ENCODE results near the gene BBS1.
"Not testable (repeated sequence)": the region's sequence is repeated elsewhere in the genome, so short reads cannot be mapped to it uniquely, and the experiment has no call there.

Gene BBS1

DNA sequence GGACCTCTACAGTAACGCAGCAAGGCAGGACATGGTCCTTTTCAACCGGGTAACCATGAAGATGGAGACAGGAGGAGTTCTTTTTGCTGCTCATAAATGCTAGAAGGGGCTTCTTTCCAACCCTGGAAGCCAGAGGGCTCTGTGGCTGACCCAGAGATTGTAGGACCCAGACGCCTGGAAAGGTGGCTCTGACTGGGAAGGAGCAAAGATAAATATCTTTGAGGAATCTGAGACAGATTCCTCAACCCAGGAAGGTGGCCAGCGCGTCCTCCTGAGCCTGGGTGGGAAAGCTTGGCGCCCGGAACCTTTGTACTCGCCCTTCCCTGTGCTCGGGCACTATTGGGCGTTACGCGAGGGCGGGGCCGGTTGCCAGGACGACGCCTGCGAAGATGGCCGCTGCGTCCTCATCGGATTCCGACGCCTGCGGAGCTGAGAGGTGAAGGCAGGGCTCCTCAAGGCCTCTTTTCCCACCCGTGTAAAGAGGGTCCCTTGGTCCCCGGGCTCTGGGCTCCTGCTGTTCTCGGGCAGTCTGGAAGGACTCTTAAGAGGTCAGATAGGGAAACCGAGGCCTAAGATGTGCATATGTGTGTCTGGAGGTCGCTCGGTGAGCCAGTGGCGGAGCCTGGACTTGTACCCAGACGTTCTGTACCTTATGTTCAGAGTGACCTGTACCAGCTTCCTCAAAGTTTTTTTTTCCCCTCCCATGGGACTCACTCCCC, at the start of gene BBS1:
Gene BBS1, plus strand, starts transcription at position 365 of the 719 bp plus-strand sequence. Its CDS starts 25 bp downstream, at position 390.
- DNase-seq (ENCODE audit: low read depth, low spot score): peak; percentile 93

- no peak for DNase-seq (ENCODE audit: low read depth, low spot score)
Observed at GRCh38 chr11:66462010-66462409, 48.4 kb upstream of the BBS1 start.

DNA sequence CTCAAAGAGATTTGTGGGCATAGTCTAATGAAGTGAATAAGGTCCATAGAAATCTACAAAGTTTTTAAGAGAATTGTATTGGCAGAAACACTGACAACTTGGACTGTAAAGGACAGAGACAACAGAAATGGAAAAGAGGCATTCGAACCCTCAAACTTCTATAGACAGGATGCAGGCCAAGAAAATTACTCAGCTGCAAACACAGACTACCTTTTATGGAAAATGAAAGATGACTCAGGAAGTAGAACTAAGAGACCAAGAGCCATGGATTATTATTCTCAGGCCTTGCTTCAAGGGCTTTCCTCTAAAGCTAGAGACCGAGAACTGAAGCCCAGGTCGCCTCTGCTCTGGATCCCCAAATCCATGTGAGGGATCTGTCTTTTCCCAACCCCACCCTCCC, 47.5 kb upstream of the BBS1 start:
- no peak for DNase-seq (ENCODE audit: low read depth, low spot score)

DNA sequence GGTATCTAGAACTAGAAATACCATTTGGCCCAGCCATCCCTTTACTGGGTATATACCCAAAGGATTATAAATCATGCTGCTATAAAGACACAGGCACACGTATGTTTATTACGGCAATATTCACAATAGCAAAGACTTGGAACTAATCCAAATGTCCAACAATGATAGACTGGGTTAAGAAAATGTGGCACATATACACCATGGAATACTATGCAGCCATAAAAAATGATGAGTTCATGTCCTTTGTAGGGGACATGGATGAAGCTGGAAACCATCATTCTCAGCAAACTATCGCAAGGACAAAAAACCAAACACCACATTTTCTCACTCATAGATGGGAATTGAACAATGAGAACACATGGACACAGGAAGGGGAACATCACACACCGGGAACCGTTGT, 46.3 kb upstream of the BBS1 start:
- not testable (repeated sequence) for DNase-seq (ENCODE audit: low read depth, low spot score)

DNA sequence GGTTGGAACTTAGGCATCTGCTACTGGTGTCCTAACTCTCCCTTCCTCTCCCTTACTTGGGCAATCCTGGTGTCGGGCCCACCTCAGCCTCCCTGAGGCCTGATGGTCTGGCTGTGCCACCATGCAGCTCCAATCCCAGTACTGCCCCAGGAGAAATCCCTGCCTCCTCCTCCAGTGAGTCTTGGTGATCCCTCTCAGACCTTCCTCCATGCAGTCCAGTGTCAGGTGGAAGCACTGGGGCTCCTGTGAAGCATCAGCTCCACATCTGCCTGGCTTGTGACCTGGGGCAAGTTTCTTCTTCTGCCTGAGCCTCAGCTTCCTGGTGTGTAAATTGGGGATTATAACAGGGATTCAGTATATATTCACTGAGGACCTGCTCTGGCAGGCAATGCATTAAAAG, 45.5 kb upstream of the BBS1 start:
- no peak for DNase-seq (ENCODE audit: low read depth, low spot score)

GRCh38 chr11:66465373-66466224, 44.8 kb upstream of the BBS1 start:
- no peak for DNase-seq (ENCODE audit: low read depth, low spot score)

DNA sequence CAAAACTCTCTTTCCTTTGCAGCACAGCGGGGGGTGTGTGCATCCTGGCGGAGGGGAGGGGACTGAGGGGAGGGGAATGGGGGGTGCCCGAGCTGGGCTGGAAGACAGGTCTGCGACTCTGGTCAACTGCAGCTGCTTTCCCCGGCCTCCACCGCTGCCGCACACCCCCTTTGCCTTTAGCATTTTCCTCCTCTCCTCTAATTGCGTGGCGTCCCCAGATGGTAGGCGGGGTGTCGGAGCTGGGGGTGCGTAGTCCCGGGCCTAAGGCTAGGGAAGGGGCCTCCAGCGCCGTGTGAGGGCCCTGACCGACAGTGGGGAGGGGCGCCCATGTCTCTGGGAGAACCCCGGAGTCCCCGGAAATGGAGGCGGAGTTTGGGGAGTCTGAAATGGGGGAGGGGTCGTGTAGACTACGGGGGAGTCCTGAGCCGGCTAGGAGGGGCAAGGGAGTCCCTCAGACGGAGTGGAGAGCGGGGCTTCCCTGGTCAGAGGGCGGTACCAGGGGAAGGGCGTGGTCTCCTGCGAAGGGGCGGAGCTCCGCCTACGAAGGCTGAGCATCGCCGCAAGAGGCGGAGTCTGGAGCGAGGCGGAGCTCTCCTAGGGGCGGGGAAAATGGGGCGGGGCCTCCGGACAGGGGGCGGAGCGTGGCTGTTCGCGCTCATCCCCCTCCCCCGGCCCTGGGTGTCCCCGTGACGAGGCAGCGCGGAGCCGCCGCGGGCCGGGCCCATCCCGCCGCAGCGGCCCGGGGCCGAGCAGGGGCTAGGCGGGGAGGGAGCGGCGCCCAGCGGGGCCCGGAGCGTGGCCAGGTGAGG, 44.0 kb upstream of the BBS1 start, which contains the start of gene PELI3:
Gene PELI3, plus strand, starts transcription at position 681 of the 809 bp plus-strand sequence. CDS start 1,224 bp downstream, outside the sequence.
- peak; percentile 97 for DNase-seq (ENCODE audit: low read depth, low spot score)

GRCh38 chr11:66467034-66467659, 43.3 kb upstream of the BBS1 start:
- DNase-seq (ENCODE audit: low read depth, low spot score): peak; percentile 73

DNA sequence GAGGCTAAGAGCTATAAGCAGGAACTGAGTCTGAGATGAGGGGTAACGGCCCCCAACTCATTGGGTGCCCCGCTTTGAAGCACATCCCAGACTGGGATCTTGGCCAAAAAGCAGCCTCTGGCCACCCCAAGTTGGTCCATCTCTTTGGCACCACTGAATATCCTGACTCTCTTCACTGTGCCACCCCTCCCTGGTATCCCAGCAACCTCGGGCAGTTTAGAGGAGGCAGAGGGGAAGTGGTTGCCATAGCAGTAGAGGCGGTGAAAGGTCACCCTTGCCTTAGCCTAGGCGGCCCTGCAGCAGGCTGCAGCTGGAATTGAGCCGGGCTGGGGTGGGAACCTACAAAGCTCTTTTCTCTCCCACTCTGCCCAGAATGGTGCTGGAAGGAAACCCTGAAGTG, 42.7 kb upstream of the BBS1 start:
- no peak for DNase-seq (ENCODE audit: low read depth, low spot score)

- DNase-seq (ENCODE audit: low read depth, low spot score): no peak
Observed at GRCh38 chr11:66468691-66469090, 41.7 kb upstream of the BBS1 start.

- no peak for DNase-seq (ENCODE audit: low read depth, low spot score)
Observed at GRCh38 chr11:66469441-66469840, 41.0 kb upstream of the BBS1 start.

- DNase-seq (ENCODE audit: low read depth, low spot score): no peak
Observed at GRCh38 chr11:66470015-66470414, 40.4 kb upstream of the BBS1 start.

DNA sequence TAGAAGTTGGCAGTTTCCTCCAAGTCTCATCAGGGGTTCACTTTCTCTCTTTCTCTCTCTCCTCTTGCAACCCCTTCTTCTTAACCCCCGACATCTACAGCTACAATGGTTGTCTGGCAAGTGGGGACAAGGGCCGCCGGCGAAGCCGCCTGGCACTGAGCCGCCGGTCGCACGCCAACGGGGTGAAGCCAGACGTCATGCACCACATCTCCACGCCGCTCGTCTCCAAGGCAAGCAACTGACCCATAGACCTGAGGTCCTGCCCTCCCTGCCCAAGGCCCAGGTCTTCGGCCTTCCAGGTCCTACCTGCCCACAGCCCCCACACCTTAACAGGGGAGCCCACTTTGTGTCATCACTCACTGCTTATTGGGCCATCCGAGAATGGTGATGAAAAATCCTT, 39.3 kb upstream of the BBS1 start:
- DNase-seq (ENCODE audit: low read depth, low spot score): no peak

- DNase-seq (ENCODE audit: low read depth, low spot score): no peak
Observed at GRCh38 chr11:66472054-66472453, 38.4 kb upstream of the BBS1 start.

DNA sequence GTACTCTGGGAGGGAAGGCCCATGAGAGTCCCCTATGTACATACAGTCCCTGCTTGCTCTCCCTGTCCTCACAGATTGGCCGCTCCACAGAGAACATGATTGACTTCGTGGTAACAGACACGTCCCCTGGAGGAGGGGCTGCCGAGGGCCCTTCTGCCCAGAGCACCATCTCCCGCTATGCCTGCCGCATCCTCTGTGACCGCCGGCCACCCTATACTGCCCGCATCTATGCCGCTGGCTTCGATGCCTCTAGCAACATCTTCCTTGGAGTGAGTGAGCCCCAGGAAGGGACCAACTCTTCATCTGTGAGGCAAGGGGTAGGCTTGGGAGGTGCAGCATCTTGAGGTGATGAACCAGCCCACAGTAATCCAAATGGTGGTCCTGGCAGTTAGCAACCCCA, 37.3 kb upstream of the BBS1 start:
- no peak for DNase-seq (ENCODE audit: low read depth, low spot score)

DNA sequence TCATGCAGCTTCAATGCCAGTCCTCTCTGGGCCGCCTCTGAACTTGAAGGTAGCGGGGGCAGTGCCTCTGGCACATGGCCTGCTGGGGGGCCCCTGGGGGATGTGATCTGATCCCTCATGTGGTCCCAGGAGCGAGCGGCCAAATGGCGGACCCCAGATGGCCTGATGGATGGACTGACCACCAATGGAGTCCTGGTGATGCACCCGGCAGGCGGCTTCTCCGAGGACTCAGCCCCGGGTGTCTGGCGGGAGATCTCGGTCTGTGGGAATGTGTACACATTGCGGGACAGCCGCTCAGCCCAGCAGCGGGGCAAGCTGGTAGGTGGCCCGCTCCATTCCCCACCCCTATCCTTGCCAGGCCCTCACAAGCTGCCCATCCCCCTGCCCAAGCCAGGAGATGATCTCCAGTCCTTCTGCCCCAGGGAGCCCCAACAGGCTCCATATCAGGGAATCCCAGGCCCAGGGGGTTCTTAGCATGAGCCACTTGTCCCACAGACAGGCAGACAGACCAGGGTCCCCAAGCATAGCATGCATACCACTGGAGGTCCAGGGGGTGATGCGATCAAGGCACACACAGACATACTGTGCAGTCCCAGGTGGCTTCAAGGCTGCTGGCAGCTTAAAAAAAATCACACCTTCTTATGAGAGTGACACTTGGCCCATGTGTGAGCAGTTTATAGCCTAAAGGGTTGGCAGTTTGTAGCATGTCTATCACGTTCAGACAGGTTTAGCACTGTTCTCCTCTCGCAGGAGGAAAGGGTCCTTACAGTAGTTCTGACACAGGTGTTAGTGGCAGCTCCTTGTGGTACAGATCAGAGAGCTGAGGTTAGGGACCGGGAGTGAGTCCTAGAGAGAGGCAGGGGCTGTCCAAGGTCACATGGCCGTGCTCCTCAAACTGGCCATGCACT, 36.6 kb upstream of the BBS1 start:
- no peak for DNase-seq (ENCODE audit: low read depth, low spot score)

- DNase-seq (ENCODE audit: low read depth, low spot score): no peak
Observed at GRCh38 chr11:66475349-66476172, 34.9 kb upstream of the BBS1 start.

DNA sequence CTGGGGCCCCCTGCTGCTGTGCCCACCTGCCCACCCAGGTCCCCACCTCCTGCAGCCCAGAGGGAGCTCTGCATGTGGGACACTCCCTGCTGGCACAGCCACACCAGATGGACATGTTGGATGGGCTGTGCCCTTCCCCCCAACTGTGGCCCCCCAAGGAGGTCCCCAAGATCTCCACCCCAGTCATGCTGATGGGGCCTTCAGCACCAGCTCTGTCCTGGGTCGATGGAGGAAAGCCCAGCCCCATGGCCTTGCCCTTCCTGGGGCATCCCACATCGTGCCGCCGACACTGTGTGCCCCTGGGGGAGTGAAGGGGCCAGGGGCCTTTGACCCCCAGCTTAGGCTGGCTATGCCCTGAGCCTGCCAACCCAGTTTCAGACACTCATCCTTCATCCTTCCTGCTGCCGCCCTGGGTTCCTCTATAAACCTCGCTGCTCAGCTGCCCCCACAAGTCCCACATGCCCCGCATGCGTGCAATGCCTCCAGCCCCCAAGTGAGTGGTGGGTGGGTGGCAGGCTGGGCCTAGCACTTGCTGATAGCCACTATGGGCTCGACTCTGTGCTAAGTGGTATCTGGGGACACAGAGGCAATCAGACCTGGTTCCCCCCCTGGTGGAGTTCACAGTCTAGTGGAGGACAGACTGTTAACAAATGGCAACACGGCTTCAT, 34.1 kb upstream of the BBS1 start:
- no peak for DNase-seq (ENCODE audit: low read depth, low spot score)

- no peak for DNase-seq (ENCODE audit: low read depth, low spot score)
Observed at GRCh38 chr11:66476841-66477251, 33.6 kb upstream of the BBS1 start.
